NCI-H1105 (cell line): ENCODE data around the gene DIAPH2.

ENCODE experiments used
- DNase-seq: peaks from one replicate; lab custom pipeline; 2025; lab: John Stamatoyannopoulos, UW

The DIAPH2 gene

GRCh38 chrX:97309487-97310116 lies 625.0 kb downstream of the DIAPH2 start:
- no peak for DNase-seq

DNA sequence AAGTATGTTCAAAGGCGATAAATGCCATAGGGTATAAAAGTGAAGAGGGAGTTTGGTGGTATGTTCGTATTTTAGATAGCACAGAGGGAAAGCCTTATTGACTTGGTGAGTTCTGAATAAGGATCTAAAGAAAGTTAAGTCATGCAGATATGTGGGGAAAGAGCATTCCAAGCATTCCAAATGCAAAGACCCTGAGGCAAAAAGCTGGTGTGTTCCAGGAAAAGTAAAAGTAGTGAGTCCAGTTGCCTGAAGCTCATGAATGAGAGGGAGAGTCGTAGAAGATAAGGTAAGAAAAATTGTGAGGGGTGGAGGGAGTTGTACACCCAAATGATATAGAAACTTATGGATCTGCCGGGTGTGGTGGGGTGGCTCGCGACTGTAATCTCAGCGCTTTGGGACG lies 625.7 kb downstream of the DIAPH2 start:
- no peak for DNase-seq

GRCh38 chrX:97311066-97311778 lies 626.6 kb downstream of the DIAPH2 start:
- no peak for DNase-seq

GRCh38 chrX:97314345-97314744 lies 629.7 kb downstream of the DIAPH2 start:
- DNase-seq: no peak

- no peak for DNase-seq
These were observed 631.3 kb downstream of the DIAPH2 start for GRCh38 chrX:97315939-97316338.

GRCh38 chrX:97320305-97320704 lies 635.7 kb downstream of the DIAPH2 start:
- no peak for DNase-seq

GRCh38 chrX:97322401-97322800 lies 637.8 kb downstream of the DIAPH2 start:
- DNase-seq: no peak

DNA sequence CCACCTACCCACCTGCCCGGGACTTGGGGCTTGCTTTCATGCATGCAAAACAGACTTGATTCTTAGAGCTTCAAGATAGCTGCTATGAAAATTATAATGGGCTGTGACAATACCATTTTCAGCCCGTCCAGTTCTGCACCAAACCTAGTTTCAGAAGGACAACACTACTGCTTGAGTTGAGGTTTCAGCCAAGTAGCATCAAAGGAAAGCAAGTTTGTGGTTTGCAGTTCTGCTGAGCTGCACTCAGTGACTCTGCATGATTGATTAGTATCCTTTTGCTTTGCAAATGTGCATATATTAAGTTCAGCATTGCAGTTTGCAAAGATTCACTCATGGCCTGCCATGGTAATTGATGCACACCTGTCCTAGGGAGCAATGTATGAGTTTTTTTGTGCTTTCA lies 641.8 kb downstream of the DIAPH2 start:
- DNase-seq: no peak

GRCh38 chrX:97328853-97329390 lies 644.3 kb downstream of the DIAPH2 start:
- no peak for DNase-seq

GRCh38 chrX:97330151-97330550 lies 645.5 kb downstream of the DIAPH2 start:
- DNase-seq: no peak

DNA sequence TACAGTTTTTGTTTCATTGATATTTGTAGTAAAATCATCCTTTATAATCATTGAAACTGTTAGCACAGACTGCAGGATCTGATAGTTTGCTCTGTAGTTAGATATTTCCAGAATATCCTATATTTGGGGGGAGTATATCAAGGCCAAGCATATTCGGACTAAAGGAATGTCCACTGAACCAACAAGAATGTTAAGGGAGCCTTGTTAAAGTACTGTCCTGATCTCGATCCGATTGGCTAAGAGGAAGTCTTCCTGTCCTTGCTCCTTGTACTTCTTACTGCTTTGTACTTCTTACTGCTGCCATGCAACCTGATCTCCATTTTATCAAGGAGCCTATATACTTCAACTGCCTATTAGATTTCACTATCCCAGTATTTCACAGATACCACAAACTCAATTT lies 648.3 kb downstream of the DIAPH2 start:
- DNase-seq: no peak

- DNase-seq: no peak
These were observed 650.2 kb downstream of the DIAPH2 start for GRCh38 chrX:97334850-97335249.

- DNase-seq: no peak
These were observed 660.1 kb downstream of the DIAPH2 start for GRCh38 chrX:97344724-97345123.

- peak; percentile 64 for DNase-seq
These were observed 674.3 kb downstream of the DIAPH2 start for GRCh38 chrX:97358941-97359340.

GRCh38 chrX:97363843-97364242 lies 679.2 kb downstream of the DIAPH2 start:
- DNase-seq: no peak

DNA sequence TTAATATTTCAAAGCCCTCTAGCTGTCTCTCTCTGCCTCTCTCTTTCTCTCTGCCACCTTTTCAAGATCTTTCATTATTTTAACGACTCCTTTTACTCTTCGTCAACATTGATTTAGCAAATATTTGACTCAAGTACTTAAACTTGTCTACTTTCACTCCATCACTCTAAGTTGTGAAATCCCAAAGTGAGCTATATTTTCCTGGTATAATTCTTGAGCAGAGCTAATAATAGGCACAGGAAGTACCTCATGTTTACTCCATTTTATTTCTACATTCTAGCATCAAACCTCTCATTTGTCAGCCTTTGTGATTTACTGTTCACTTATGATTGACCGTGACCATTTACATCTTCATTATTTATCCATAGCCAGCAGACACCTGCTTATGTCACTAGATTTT lies 681.6 kb downstream of the DIAPH2 start:
- DNase-seq: no peak

DNA sequence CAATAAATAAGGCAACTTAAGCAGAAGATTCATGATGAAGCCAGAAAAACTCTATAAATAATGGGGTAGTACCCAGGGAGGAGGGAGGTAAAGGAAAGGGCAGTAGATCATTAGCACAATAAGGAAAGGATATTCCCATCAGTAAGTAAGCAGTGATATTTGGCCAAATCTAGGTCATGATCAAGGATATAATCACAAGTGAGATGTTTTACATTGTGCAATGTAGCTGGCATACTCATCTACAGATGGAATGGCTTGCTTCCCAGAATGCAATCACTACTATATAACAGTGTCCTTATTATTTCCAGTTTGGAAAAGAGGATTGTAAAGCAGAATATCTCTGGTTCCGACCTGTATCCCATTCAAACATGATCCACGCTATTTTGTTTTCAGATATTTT lies 682.5 kb downstream of the DIAPH2 start:
- DNase-seq: no peak

DNA sequence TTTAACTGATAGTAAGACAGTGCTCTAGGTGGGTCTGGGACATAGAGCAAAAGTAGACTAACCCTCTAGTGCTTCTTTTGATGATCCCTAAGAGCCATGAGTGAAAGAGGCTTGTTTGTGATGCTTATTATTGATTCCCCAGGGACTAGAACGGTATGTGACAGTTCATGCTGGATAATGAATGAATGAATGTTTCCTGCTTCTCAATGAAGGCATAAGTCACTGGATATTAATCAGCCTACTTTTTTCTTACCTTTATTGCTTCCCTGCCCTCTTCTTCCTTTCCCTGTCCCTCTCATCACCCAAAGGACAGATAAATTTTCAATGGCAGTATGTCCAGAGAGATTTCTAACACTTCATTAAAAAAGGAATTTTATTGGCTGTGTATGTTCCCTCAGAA lies 685.3 kb downstream of the DIAPH2 start:
- no peak for DNase-seq

DNA sequence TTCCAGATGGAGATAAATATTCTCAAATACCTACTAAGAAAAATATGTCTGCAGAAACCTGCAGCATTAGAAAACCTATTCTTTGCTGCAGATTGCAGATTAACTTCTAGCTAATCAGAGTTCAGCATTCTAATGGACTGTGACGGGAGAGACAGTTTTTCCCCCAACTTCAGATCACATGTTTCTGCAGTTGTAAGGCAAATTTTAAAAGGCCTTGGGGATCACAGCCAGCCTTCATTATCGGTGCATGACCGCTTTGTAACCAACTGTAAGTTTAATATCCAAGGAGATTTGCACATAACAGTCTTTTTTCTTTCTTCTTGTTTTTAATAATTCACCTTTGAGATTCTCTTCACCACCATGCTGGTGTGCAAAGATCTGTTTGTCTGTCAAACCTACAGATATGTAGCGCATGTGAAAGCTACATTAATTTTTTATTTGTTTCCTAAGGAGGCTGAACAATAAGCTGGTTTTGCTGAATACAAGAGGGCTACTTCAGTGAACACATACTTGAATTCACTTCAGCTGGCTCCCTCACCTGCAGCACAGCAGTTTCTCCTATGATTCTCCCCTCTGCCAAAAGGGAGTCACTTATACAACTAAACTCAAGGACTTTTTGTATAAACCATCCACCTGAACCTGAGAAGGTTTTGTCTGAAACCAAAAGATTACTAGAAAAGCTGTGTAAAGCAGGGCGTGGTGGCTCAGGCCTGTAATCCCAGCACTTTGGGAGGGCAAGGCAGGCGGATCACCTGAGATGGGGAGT lies 687.5 kb downstream of the DIAPH2 start:
- DNase-seq: no peak

- DNase-seq: no peak
These were observed 689.6 kb downstream of the DIAPH2 start for GRCh38 chrX:97374266-97374665.

- DNase-seq: no peak
These were observed 695.6 kb downstream of the DIAPH2 start for GRCh38 chrX:97380200-97380599.

DNA sequence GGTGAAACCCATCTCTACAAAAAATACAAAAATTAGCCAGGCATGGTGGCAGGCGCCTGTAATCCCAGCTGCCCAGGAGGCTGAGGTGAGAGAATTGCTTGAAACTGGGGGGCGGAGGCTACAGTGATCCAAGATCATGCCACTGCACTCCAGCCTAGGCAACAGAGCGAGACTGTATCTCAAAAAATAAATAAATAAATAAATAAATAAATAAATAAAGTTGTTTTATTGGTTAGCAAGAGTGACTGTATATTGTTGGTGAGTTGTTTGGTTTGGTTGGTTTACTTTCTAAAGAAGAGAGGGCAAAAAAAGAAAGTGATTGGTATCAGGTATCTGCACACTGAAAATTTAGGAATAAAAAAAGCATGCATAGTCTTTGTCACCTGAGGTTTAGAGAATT lies 700.0 kb downstream of the DIAPH2 start:
- no peak for DNase-seq

DNA sequence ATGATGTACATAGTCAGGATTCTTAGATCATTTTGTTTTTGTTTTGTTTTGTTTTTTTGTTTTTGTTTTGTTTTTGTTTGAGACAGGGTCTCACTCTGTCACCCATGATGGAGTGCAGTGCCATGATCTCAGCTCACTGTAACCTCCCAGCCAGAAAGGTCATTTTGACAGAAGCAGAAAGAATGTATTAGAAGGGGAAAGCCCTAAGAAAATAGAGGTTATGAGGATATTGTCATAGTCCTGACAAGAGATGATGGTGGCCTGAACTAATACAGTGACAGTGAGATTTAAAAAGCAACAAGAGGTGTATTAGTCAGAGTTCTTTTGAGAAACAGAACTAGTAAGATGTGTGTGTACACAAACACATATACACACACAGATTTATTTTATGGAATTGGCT lies 702.4 kb downstream of the DIAPH2 start:
- DNase-seq: no peak
